ENCODE data around the gene DLX6. TPM values are rescaled to one million over a fixed set of nuclear protein-coding genes. Genes with fewer than 3 reads are reported as not detected.

DLX6 gene
- total RNA-seq, 2 donors from 2014 or later, result not detected

GRCh38 chr7:96985992-96986391 lies 19.4 kb upstream of the DLX6 start:
- no peak overlapping the region for H3K27ac ChIP-seq
- no peaks in the 10 kb centered on the region for H3K4me1 ChIP-seq (ENCODE audit: control insufficient read depth in 1 of 2, low read depth in 2 of 2)
- H3K36me3 ChIP-seq, result no peaks in the 10 kb centered on the region
- H3K4me3 ChIP-seq, result no peak overlapping the region
- no peak for TF ChIP-seq CTCF (IDR thresholded peaks at IDR 0.05)
- no peaks in the 10 kb centered on the region for H3K9me3 ChIP-seq
- no peak for DNase-seq (ENCODE audit: low spot score)
- H3K27me3 ChIP-seq (replicated peaks; ENCODE audit: insufficient read depth), result peaks cover 23% of the 10 kb centered on the region
- ATAC-seq (ENCODE audit: insufficient number of reproducible peaks, low FRiP score, low read depth), result no peak

GRCh38 chr7:96986901-96987300 lies 18.5 kb upstream of the DLX6 start:
- H3K9me3 ChIP-seq, result no peaks in the 10 kb centered on the region
- DNase-seq (ENCODE audit: low spot score) (no peak), ATAC-seq (ENCODE audit: insufficient number of reproducible peaks, low FRiP score, low read depth) (no peak)
- H3K27me3 ChIP-seq (replicated peaks; ENCODE audit: insufficient read depth), result peaks cover 27% of the 10 kb centered on the region
- H3K36me3 ChIP-seq, result no peaks in the 10 kb centered on the region
- no peak overlapping the region for H3K27ac ChIP-seq
- no peaks in the 10 kb centered on the region for H3K4me1 ChIP-seq (ENCODE audit: control insufficient read depth in 1 of 2, low read depth in 2 of 2)
- no peak for TF ChIP-seq CTCF (IDR thresholded peaks at IDR 0.05)
- H3K4me3 ChIP-seq, result no peak overlapping the region

GRCh38 chr7:96987719-96988118 lies 17.6 kb upstream of the DLX6 start:
- peaks cover 30% of the 10 kb centered on the region for H3K27me3 ChIP-seq (replicated peaks; ENCODE audit: insufficient read depth)
- DNase-seq (ENCODE audit: low spot score), result no peak
- H3K4me1 ChIP-seq (ENCODE audit: control insufficient read depth in 1 of 2, low read depth in 2 of 2), result peaks cover 0 to 3% of the 10 kb centered on the region in 2 donors

GRCh38 chr7:96989241-96989858 lies 16.0 kb upstream of the DLX6 start:
- H3K36me3 ChIP-seq, result no peaks in the 10 kb centered on the region
- no peak for TF ChIP-seq CTCF (IDR thresholded peaks at IDR 0.05)
- no peak overlapping the region for H3K4me3 ChIP-seq
- H3K4me1 ChIP-seq (ENCODE audit: control insufficient read depth in 1 of 2, low read depth in 2 of 2), result peaks cover 0 to 4% of the 10 kb centered on the region in 2 donors
- no peak for ATAC-seq (ENCODE audit: insufficient number of reproducible peaks, low FRiP score, low read depth)
- H3K27me3 ChIP-seq (replicated peaks; ENCODE audit: insufficient read depth), result peaks cover 39% of the 10 kb centered on the region
- DNase-seq (ENCODE audit: low spot score), result no peak
- H3K27ac ChIP-seq, result no peak overlapping the region
- H3K9me3 ChIP-seq, result no peaks in the 10 kb centered on the region

More at GRCh38 chr7:96987719-96988118, 17.6 kb upstream of the DLX6 start:
- no peak overlapping the region for H3K4me3 ChIP-seq
- ATAC-seq (ENCODE audit: insufficient number of reproducible peaks, low FRiP score, low read depth), result no peak
- no peak overlapping the region for H3K27ac ChIP-seq
- no peaks in the 10 kb centered on the region for H3K36me3 ChIP-seq
- TF ChIP-seq CTCF (IDR thresholded peaks at IDR 0.05), result no peak
- no peaks in the 10 kb centered on the region for H3K9me3 ChIP-seq

- ATAC-seq (ENCODE audit: insufficient number of reproducible peaks, low FRiP score, low read depth) (no peak), DNase-seq (ENCODE audit: low spot score) (no peak)
- H3K9me3 ChIP-seq, result no peaks in the 10 kb centered on the region
- TF ChIP-seq CTCF (IDR thresholded peaks at IDR 0.05), result no peak
- peaks cover 0 to 4% of the 10 kb centered on the region in 2 donors for H3K4me1 ChIP-seq (ENCODE audit: control insufficient read depth in 1 of 2, low read depth in 2 of 2)
- peaks cover 39% of the 10 kb centered on the region for H3K27me3 ChIP-seq (replicated peaks; ENCODE audit: insufficient read depth)
- H3K27ac ChIP-seq, result no peak overlapping the region
- no peaks in the 10 kb centered on the region for H3K36me3 ChIP-seq
- H3K4me3 ChIP-seq, result no peak overlapping the region
These were observed 15.5 kb upstream of the DLX6 start for GRCh38 chr7:96989859-96990317.

All from thoracic aorta (tissue), 2 donors.